Panc1 (cell line): ENCODE data around the gene CROCC2. TPM values are rescaled to one million over a fixed set of nuclear protein-coding genes. Genes with fewer than 3 reads are reported as not detected.

Experiments
- ATAC-seq: fragments of 200-7000 bp; cut with Tn5 transposase; 2 replicates; pipeline ENCODE4 v1.9.1; 2020; ENCODE audit warnings: mild to moderate bottlenecking, moderate library complexity
- BruUV-seq: library from RNA; stranded (reverse); fragments of 400-500 nt; replicated peaks from 2 replicates; lab custom pipeline; 2021; lab: Mats Ljungman, UMichigan
- CTCF ChIA-PET: fragments of 300-600 bp; sonication (Branson Sonifier 250); formaldehyde crosslinking; loops from one replicate; lab custom pipeline; 2022; ENCODE audit warnings: antibody characterized with exemption; lab: Charles Lee
- POLR2A ChIA-PET: fragments of 300-600 bp; sonication (Branson Sonifier 250); formaldehyde crosslinking; loops from one replicate; lab custom pipeline; 2022; ENCODE audit warnings: antibody characterized with exemption; lab: Charles Lee
- DNase-seq: peaks from one replicate; pipeline ENCODE4 v3.0.0-alpha.2; 2010; ENCODE audit warnings: low read depth, low spot score
- H3K27ac ChIP-seq: 2 replicates; pipeline ENCODE4 v1.5.1; 2011; ENCODE audit warnings: mild to moderate bottlenecking, low read length, inconsistent platforms
- H3K27me3 ChIP-seq: fragments of 200-500 bp; sonication (Bioruptor generic); 2 replicates; pipeline ENCODE4 v1.6.0; 2014; ENCODE audit warnings: low read length, inconsistent platforms; ENCODE audit not compliant: control insufficient read depth, insufficient read depth
- H3K36me3 ChIP-seq: fragments of 200-500 bp; sonication (Bioruptor generic); 2 replicates; pipeline ENCODE4 v1.5.1; 2014; ENCODE audit warnings: inconsistent platforms, mild to moderate bottlenecking, low read length, moderate library complexity; ENCODE audit not compliant: control insufficient read depth, insufficient read depth
- H3K4me1 ChIP-seq: 2 replicates; pipeline ENCODE4 v1.5.1; 2011; ENCODE audit warnings: inconsistent platforms, mild to moderate bottlenecking, low read length, moderate library complexity; ENCODE audit not compliant: control insufficient read depth, insufficient read depth
- H3K4me3 ChIP-seq, 2 experiments: 2 replicates each; pipeline ENCODE4 v1.5.1; 2011 to 2012; ENCODE audit warnings: low read depth in 2 of 2, low read length in 2 of 2, mild to moderate bottlenecking in 2 of 2, inconsistent platforms in 1 of 2, moderate library complexity in 1 of 2
- H3K9me3 ChIP-seq: fragments of 200-500 bp; sonication (Bioruptor generic); 2 replicates; pipeline ENCODE4 v1.5.1; 2014; ENCODE audit warnings: low read depth, mild to moderate bottlenecking, inconsistent platforms, low read length, moderate library complexity; ENCODE audit not compliant: control insufficient read depth, insufficient read depth
- CTCF ChIP-seq: fragments of 450-650 bp; IDR thresholded peaks from 2 replicates; pipeline ENCODE4 v1.5.1; 2017; ENCODE audit warnings: mild to moderate bottlenecking
- POLR2AphosphoS5 ChIP-seq: IDR thresholded peaks from 2 replicates; pipeline ENCODE4 v1.6.1; 2012; ENCODE audit warnings: mild to moderate bottlenecking, low read depth, low read length, moderate library complexity
- REST ChIP-seq, 2 experiments: IDR thresholded peaks; 2 replicates each; pipeline ENCODE4 v1.6.1; 2011 to 2012; ENCODE audit warnings: low read depth in 2 of 2, control low read depth in 1 of 2, low read length in 1 of 2, mild to moderate bottlenecking in 1 of 2, moderate library complexity in 1 of 2; ENCODE audit not compliant: insufficient read depth in 1 of 2
- SIN3A ChIP-seq: IDR thresholded peaks from 2 replicates; pipeline ENCODE4 v1.6.1; 2012; ENCODE audit warnings: low read depth, mild to moderate bottlenecking, low read length, moderate library complexity, borderline replicate concordance; ENCODE audit not compliant: insufficient read depth
- TCF7L2 ChIP-seq: IDR thresholded peaks from 2 replicates; pipeline ENCODE4 v1.6.1; 2011; ENCODE audit warnings: mild to moderate bottlenecking, low read depth, low read length, inconsistent platforms
- in situ Hi-C: cut with HindIII; loops from 2 replicates; pipeline ENCODE4 v1.10.0; 2016; ENCODE audit warnings: low sequenced_read_pairs, low pct_unique_long_range_greater_than_20kb
- intact Hi-C: fragments of 100-400 bp; cut with micrococcal nuclease; formaldehyde crosslinking; loops from one replicate; pipeline ENCODE4 v1.10.0; 2022; ENCODE audit not compliant: unreplicated experiment
- total RNA-seq: library from RNA; stranded (reverse); gene quantifications from one replicate; pipeline ENCODE4 v1.2.1, GENCODE V29; 2021; ENCODE audit not compliant: unreplicated experiment

CROCC2 gene
- total RNA-seq, 1 experiment from 2014 or later, result 0.23 TPM

- intact Hi-C loops (no loop called here), in situ Hi-C loops (no loop called here)
- no peaks in the 10 kb centered on the region for H3K4me1 ChIP-seq
- BruUV-seq, result no TSS peak
- TF ChIP-seq TCF7L2, result no peak
- H3K36me3 ChIP-seq, result no peaks in the 10 kb centered on the region
- no peaks in the 10 kb centered on the region for H3K27me3 ChIP-seq
- H3K27ac ChIP-seq, result no peak overlapping the region
- ChIA-PET POLR2A (no interaction called here), CTCF (no interaction called here)
- ATAC-seq (no peak), DNase-seq (no peak)
- H3K9me3 ChIP-seq, result no peaks in the 10 kb centered on the region
- H3K4me3 ChIP-seq, result no peak overlapping the region
These were observed 49.4 kb downstream of the CROCC2 start for GRCh38 chr2:240955306-240956170.

- intact Hi-C loops (no loop called here), in situ Hi-C loops (no loop called here)
- Histone ChIP-seq H3K4me1 (no peaks in the 10 kb centered on the region), H3K27me3 (no peaks in the 10 kb centered on the region), H3K27ac (no peak overlapping the region), H3K36me3 (no peaks in the 10 kb centered on the region), H3K4me3 (no peak overlapping the region), H3K9me3 (no peaks in the 10 kb centered on the region)
- ChIA-PET CTCF (no interaction called here), POLR2A (no interaction called here)
- no peak for ATAC-seq
- TF ChIP-seq POLR2AphosphoS5, result no peak
- no peak for TF ChIP-seq REST (IDR thresholded peaks at IDR 0.05; ENCODE audit: insufficient read depth in 1 of 2, low read depth in 2 of 2, low read length in 1 of 2)
- TF ChIP-seq SIN3A, result no peak
- TF ChIP-seq TCF7L2, result no peak
- no peak for TF ChIP-seq CTCF
- DNase-seq, result no peak
- no TSS peak for BruUV-seq
These were observed 50.2 kb downstream of the CROCC2 start for GRCh38 chr2:240956171-240956934.
